IMR-90 (cell line): ENCODE measurements around the gene MYO1F. TPM values are rescaled to one million over a fixed set of nuclear protein-coding genes. Genes with fewer than 3 reads are reported as not detected.

Experiments
- CTCF ChIP-seq: conservative IDR thresholded peaks from 2 replicates; pipeline ENCODE4 v1.5.1; 2012; ENCODE audit warnings: mild to moderate bottlenecking, low read depth, low read length, improper control_type of control experiment
- MAFK ChIP-seq: IDR thresholded peaks from 2 replicates; pipeline ENCODE4 v1.6.1; 2012; ENCODE audit warnings: low read depth, low read length, improper control_type of control experiment
- polyA plus RNA-seq, 3 experiments: library from polyadenylated mRNA; depleted of rRNA; stranded (reverse); fragments of >200 nt; gene quantifications; 2 replicates each; pipeline ENCODE4 v1.2.3, GENCODE V29; 2012; ENCODE audit warnings: low replicate concordance in 1 of 3
- total RNA-seq: library from RNA; depleted of rRNA; stranded (reverse); fragments of >200 nt; gene quantifications from 2 replicates; pipeline ENCODE4 v1.2.3, GENCODE V29; 2012

Gene MYO1F
- total and polyA plus RNA-seq, 2 of the 4 experiments (the other 2 are of a cell fraction), result 0.14 to 0.18 TPM

- TF ChIP-seq CTCF (no peak), MAFK (no peak)
These were observed 63.3 kb downstream of the MYO1F start, which contains the start of gene ZNF414 (continued) for GRCh38 chr19:8513687-8514504.
